Smooth muscle cell (in vitro differentiated cells): ENCODE measurements around the gene NISCH. TPM values are rescaled to one million over a fixed set of nuclear protein-coding genes. Genes with fewer than 3 reads are reported as not detected.

Experiments used
- DNase-seq: peaks from one replicate; lab custom pipeline; 2025; ENCODE audit not compliant: unreplicated experiment; lab: John Stamatoyannopoulos, UW
- H2AFZ ChIP-seq: fragments of 200-600 bp; sonication (generic); 2 replicates; pipeline ENCODE4 v1.6.0; 2016; ENCODE audit warnings: antibody characterized with exemption, low read depth, mild to moderate bottlenecking
- H3F3A ChIP-seq: fragments of 200-600 bp; sonication (generic); 2 replicates; pipeline ENCODE4 v1.6.0; 2017; ENCODE audit warnings: antibody characterized with exemption, low read depth
- H3K27ac ChIP-seq: fragments of 200-600 bp; sonication (generic); 2 replicates; pipeline ENCODE4 v1.5.1; 2016; ENCODE audit warnings: low read depth, mild to moderate bottlenecking
- H3K27me3 ChIP-seq: fragments of 200-600 bp; sonication (generic); 2 replicates; pipeline ENCODE4 v1.6.1; 2016; ENCODE audit warnings: low read depth, mild to moderate bottlenecking
- H3K36me3 ChIP-seq: fragments of 200-600 bp; sonication (generic); 2 replicates; pipeline ENCODE4 v1.5.1; 2016; ENCODE audit warnings: low read depth
- H3K4me1 ChIP-seq: fragments of 200-600 bp; sonication (generic); 2 replicates; pipeline ENCODE4 v1.5.1; 2016; ENCODE audit warnings: low read depth
- H3K4me2 ChIP-seq: fragments of 200-600 bp; sonication (generic); 2 replicates; pipeline ENCODE4 v1.6.0; 2016; ENCODE audit warnings: mild to moderate bottlenecking
- H3K4me3 ChIP-seq: fragments of 200-600 bp; sonication (generic); 2 replicates; pipeline ENCODE4 v1.5.1; 2016; ENCODE audit warnings: mild to moderate bottlenecking
- H3K79me2 ChIP-seq: fragments of 200-600 bp; sonication (generic); 2 replicates; pipeline ENCODE4 v1.6.0; 2016; ENCODE audit warnings: low read depth, mild to moderate bottlenecking
- H3K9ac ChIP-seq: fragments of 200-600 bp; sonication (generic); 2 replicates; pipeline ENCODE4 v1.6.0; 2016; ENCODE audit warnings: low read depth
- H3K9me3 ChIP-seq: fragments of 200-600 bp; sonication (generic); replicated peaks from 2 replicates; pipeline ENCODE4 v1.5.1; 2016; ENCODE audit warnings: low read depth
- H4K20me1 ChIP-seq: fragments of 200-600 bp; sonication (generic); 2 replicates; pipeline ENCODE4 v1.6.0; 2016; ENCODE audit warnings: low read depth
- WGBS: methylation state at CpG from one replicate; pipeline ENCODE4 v1.1.7; 2016; ENCODE audit warnings: low lambda C conversion rate; 5-methylcytosine and 5-hydroxymethylcytosine counted together
- polyA plus RNA-seq: library from polyadenylated mRNA; unstranded; fragments of >200 nt; fragmentation: Nextera tagmentation; extraction: Ambion mirVana; gene quantifications from 2 replicates; pipeline ENCODE4 v1.2.1, GENCODE V29; 2016
- total RNA-seq: library from RNA; depleted of rRNA; stranded (reverse); fragments of >200 nt; gene quantifications from 2 replicates; pipeline ENCODE4 v1.2.3, GENCODE V29; 2014
- TF ChIP-seq, protein P1 (sequence below): fragments of 200-600 bp; sonication (generic); IDR thresholded peaks from 2 replicates; pipeline ENCODE4 v1.5.1; 2017; ENCODE audit warnings: borderline replicate concordance, mild to moderate bottlenecking, antibody characterized with exemption; ENCODE audit not compliant: insufficient read depth, poor library complexity, severe bottlenecking

NISCH gene
- total and polyA plus RNA-seq, 2 experiments from 2014 or later = 47.3 to 55.2 TPM

DNA sequence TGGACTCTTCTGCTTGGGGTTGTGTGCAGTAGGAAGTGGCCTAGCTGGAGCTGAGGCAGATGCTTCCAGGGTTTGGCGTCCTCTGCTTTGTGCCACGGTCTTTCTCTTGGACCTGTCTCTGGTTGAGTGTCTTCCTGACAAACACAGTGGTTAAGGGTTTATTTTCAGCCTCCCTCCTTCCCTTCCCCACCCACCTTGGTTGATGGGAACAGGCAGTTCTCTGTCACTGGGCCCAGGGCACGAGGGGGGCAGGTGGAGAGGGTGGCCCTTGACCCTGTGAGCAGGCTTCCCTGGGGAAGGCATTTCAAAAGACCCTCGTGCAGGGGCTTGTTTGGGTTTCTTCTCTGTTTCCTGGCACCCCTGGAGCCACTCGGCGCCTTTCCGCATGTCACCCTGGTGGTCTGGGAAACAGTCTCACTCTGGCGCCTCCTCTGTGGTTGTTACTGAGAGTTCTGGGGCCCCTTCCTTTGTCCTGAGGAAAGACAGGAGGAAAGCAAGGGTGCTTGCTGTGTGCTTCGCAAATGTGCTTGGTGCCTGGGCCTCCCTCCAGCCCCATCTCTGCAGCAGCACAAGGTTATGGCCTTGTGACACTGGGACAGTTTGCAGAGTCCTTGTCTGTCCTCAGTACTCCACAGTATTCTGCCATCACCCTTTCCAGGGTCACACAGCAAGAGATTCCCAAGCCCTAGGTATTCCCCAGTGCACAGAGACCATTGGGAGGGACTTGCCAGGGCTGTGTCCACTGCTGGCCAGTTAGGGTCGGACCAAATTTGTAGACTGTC is 29.5 kb downstream of the NISCH start:
- Histone ChIP-seq H3K79me2 (no peaks in the 10 kb centered on the region), H3K4me2 (no peak overlapping the region), H3K27ac (peak overlapping the region; percentile 50), H3K4me1 (no peaks in the 10 kb centered on the region), H3K9me3 (no peaks in the 10 kb centered on the region), H3K27me3 (no peaks in the 10 kb centered on the region), H3K36me3 (no peaks in the 10 kb centered on the region), H4K20me1 (peaks cover 43% of the 10 kb centered on the region), H3F3A (peaks cover 7% of the 10 kb centered on the region), H3K4me3 (no peak overlapping the region), H3K9ac (no peak overlapping the region), H2AFZ (no peak overlapping the region)
- TF ChIP-seq, protein P1, sequence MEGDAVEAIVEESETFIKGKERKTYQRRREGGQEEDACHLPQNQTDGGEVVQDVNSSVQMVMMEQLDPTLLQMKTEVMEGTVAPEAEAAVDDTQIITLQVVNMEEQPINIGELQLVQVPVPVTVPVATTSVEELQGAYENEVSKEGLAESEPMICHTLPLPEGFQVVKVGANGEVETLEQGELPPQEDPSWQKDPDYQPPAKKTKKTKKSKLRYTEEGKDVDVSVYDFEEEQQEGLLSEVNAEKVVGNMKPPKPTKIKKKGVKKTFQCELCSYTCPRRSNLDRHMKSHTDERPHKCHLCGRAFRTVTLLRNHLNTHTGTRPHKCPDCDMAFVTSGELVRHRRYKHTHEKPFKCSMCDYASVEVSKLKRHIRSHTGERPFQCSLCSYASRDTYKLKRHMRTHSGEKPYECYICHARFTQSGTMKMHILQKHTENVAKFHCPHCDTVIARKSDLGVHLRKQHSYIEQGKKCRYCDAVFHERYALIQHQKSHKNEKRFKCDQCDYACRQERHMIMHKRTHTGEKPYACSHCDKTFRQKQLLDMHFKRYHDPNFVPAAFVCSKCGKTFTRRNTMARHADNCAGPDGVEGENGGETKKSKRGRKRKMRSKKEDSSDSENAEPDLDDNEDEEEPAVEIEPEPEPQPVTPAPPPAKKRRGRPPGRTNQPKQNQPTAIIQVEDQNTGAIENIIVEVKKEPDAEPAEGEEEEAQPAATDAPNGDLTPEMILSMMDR = no peak
- 95% methylated on average over 10 of the region's 10 CpGs for WGBS
- no peak for DNase-seq

DNA sequence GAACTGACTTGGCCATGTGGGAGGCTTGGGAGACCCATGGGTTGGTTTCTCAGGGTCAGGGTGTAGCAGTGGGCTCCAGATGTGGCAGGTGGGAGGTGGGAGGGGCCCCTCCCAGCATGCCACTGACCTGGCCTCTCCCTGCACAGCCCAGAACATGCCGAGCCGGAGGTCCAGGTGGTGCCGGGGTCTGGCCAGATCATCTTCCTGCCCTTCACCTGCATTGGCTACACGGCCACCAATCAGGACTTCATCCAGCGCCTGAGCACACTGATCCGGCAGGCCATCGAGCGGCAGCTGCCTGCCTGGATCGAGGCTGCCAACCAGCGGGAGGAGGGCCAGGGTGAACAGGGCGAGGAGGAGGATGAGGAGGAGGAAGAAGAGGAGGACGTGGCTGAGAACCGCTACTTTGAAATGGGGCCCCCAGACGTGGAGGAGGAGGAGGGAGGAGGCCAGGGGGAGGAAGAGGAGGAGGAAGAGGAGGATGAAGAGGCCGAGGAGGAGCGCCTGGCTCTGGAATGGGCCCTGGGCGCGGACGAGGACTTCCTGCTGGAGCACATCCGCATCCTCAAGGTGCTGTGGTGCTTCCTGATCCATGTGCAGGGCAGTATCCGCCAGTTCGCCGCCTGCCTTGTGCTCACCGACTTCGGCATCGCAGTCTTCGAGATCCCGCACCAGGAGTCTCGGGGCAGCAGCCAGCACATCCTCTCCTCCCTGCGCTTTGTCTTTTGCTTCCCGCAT is 31.8 kb downstream of the NISCH start:
- no peak overlapping the region for H3K9ac ChIP-seq
- no peak for DNase-seq
- H3K79me2 ChIP-seq = no peaks in the 10 kb centered on the region
- no peaks in the 10 kb centered on the region for H3K4me1 ChIP-seq
- H3F3A ChIP-seq = peaks cover 7% of the 10 kb centered on the region
- no peaks in the 10 kb centered on the region for H3K9me3 ChIP-seq
- H4K20me1 ChIP-seq = peaks cover 57% of the 10 kb centered on the region
- H3K27me3 ChIP-seq = no peaks in the 10 kb centered on the region
- H3K36me3 ChIP-seq = no peaks in the 10 kb centered on the region
- no peak overlapping the region for H3K4me3 ChIP-seq
- H3K4me2 ChIP-seq = no peak overlapping the region
- H2AFZ ChIP-seq = no peak overlapping the region
- WGBS = 98% methylated on average over 29 of the region's 31 CpGs
- TF ChIP-seq, protein P1 = no peak
- no peak overlapping the region for H3K27ac ChIP-seq

DNA sequence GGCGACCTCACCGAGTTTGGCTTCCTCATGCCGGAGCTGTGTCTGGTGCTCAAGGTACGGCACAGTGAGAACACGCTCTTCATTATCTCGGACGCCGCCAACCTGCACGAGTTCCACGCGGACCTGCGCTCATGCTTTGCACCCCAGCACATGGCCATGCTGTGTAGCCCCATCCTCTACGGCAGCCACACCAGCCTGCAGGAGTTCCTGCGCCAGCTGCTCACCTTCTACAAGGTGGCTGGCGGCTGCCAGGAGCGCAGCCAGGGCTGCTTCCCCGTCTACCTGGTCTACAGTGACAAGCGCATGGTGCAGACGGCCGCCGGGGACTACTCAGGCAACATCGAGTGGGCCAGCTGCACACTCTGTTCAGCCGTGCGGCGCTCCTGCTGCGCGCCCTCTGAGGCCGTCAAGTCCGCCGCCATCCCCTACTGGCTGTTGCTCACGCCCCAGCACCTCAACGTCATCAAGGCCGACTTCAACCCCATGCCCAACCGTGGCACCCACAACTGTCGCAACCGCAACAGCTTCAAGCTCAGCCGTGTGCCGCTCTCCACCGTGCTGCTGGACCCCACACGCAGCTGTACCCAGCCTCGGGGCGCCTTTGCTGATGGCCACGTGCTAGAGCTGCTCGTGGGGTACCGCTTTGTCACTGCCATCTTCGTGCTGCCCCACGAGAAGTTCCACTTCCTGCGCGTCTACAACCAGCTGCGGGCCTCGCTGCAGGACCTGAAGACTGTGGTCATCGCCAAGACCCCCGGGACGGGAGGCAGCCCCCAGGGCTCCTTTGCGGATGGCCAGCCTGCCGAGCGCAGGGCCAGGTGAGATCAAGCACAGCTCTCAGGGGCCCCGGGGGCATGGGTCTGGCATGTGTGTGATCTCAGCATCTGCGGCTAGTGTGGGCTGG is 32.6 kb downstream of the NISCH start:
- peaks cover 57% of the 10 kb centered on the region for H4K20me1 ChIP-seq
- H3K27me3 ChIP-seq = no peaks in the 10 kb centered on the region
- H3K4me2 ChIP-seq = no peak overlapping the region
- H3K36me3 ChIP-seq = no peaks in the 10 kb centered on the region
- no peak overlapping the region for H2AFZ ChIP-seq
- no peak overlapping the region for H3K27ac ChIP-seq
- DNase-seq = no peak
- no peak overlapping the region for H3K9ac ChIP-seq
- WGBS = 98% methylated on average over 57 of the region's 59 CpGs
- H3K79me2 ChIP-seq = no peaks in the 10 kb centered on the region
- no peaks in the 10 kb centered on the region for H3K9me3 ChIP-seq
- peaks cover 4% of the 10 kb centered on the region for H3F3A ChIP-seq
- H3K4me1 ChIP-seq = no peaks in the 10 kb centered on the region
- no peak overlapping the region for H3K4me3 ChIP-seq
- TF ChIP-seq, protein P1 = no peak
